Measurements from ENCODE around the gene TRAK1.

GRCh38 chr3:42173307-42173706 is 82.2 kb downstream of the TRAK1 start:
- TF ChIP-seq ARNT (IDR thresholded peaks at IDR 0.05): no peak
- TF ChIP-seq ZNF384 (IDR thresholded peaks at IDR 0.05): no peak
- no peak for TF ChIP-seq SP1 (IDR thresholded peaks at IDR 0.05)
- no peak for TF ChIP-seq SUZ12 (IDR thresholded peaks at IDR 0.05)
- TF ChIP-seq HDGF (IDR thresholded peaks at IDR 0.05; ENCODE audit: borderline replicate concordance): no peak
- no peak for TF ChIP-seq FOXM1 (IDR thresholded peaks at IDR 0.05; ENCODE audit: borderline replicate concordance)
- TF ChIP-seq BHLHE40 (IDR thresholded peaks at IDR 0.05; ENCODE audit: borderline replicate concordance): no peak
- no peak for TF ChIP-seq NFRKB (IDR thresholded peaks at IDR 0.05)
- no peak for TF ChIP-seq FOXA1 (IDR thresholded peaks at IDR 0.05)
- TF ChIP-seq L3MBTL2 (conservative IDR thresholded peaks at IDR 0.05): no peak
- no peak for TF ChIP-seq TARDBP (IDR thresholded peaks at IDR 0.05)

All from HEK293T (cell line).